KBM-7 (cell line): ENCODE results near the gene GAPDH.
"Not testable (repeated sequence)": the region's sequence is repeated elsewhere in the genome, so short reads cannot be mapped to it uniquely, and the experiment has no call there.

Experiments used
- DNase-seq: peaks from one replicate; pipeline ENCODE4 v3.0.0-alpha.2; 2015
- in situ Hi-C: fragments of 300-500 bp; cut with MboI; formaldehyde crosslinking; loops from 2 replicates; pipeline ENCODE4 v1.14.3; 2020; ENCODE audit warnings: low sequenced_read_pairs, low pct_unique_long_range_greater_than_20kb, mixed read lengths

The GAPDH gene

DNA sequence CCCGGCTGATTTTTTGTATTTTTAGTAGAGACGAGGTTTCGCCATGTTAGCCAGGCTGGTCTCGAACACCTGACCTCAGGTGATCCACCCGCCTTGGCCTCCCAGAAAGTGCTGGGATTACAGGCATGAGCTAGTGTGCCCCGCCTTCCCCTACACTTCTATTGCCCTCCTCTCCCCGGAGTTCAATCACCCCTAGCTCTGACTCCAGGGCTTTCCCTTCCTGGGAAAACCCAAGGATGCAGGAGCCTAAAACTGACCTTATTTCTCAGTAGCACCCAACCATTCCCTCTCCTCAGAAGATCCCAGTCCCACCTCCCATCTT, 22.1 kb downstream of the GAPDH start:
- not testable (repeated sequence) for DNase-seq

DNA sequence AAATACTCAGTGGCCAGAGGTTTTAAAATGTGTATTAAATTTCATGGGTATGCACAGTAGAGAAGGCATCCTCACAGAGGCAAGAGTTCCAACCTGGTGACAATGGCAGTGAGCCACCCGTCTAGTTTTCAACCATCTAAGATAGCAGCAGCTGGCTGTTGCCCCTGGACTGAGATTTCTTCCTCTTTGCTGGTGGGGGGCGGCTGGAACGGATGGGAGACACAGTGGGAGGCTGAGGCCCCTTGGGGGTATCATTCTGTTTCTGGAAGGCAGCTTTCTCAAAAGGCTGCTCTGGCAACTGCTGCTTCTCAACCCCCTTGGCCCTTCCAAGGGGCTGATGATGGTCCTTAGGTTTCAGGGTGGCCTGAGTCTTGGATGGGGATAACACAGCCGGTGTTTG, 22.5 kb downstream of the GAPDH start:
- DNase-seq, result no peak
- in situ Hi-C loops, result no loop called here

More for the DNA sequence above, 22.1 kb downstream of the GAPDH start:
- in situ Hi-C loops, result not testable (repeated sequence)

DNA sequence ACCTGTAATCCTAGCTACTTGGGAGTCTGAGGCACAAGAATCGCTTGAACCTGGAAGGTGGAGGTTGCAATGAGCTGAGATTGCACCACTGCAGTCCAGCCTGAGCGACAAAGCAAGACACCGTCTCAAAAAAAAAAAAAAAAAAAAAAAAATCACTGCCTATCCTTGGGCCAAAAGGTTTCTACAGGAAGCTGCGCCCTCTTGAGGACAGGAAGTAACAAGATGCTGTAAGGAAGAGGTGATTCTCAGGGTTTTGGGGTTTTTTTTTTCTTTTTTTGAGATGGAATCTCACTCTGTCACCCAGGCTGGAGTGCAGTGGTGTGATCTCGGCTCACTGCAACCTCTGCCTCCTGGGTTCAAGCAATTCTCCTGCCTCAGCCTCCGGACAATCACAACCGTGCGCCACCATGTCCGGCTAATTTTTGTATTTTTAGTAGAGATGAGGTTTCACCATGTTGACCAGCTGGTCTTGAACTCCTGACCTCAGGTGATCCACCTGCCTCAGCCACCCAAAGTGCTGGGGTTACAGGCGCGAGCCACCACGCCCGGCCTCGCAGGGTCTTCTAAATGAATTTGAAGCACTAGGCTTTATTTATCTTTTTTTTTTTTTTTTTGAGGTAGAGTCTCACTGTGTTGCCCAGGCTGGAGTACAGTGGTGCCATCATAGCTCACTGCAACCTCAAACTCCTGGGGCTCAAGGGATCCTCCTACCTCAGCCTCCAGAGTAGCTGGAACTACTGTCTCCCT, 23.9 kb downstream of the GAPDH start:
- in situ Hi-C loops, result not testable (repeated sequence)
- peak; percentile 58 for DNase-seq

DNA sequence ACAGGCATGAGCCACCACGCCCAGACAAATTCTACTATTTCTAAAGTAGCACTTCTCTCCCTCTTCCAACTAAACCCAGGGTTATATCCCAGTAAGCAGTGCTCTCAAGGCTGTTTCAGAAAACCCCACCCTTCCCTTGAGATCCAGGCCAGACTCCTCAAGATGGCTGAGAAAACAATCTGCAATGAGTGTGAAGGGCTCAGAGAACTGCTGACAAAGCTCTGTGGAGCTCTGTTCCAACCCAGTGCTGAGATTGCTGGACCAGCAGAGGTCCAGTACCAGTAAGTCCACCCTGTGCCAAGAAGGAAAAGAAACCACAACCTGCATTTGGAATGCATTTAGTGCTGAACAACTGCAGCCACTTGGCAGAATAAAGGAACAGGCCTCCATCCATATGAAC, 25.2 kb downstream of the GAPDH start:
- in situ Hi-C loops, result no loop called here
- no peak for DNase-seq

DNA sequence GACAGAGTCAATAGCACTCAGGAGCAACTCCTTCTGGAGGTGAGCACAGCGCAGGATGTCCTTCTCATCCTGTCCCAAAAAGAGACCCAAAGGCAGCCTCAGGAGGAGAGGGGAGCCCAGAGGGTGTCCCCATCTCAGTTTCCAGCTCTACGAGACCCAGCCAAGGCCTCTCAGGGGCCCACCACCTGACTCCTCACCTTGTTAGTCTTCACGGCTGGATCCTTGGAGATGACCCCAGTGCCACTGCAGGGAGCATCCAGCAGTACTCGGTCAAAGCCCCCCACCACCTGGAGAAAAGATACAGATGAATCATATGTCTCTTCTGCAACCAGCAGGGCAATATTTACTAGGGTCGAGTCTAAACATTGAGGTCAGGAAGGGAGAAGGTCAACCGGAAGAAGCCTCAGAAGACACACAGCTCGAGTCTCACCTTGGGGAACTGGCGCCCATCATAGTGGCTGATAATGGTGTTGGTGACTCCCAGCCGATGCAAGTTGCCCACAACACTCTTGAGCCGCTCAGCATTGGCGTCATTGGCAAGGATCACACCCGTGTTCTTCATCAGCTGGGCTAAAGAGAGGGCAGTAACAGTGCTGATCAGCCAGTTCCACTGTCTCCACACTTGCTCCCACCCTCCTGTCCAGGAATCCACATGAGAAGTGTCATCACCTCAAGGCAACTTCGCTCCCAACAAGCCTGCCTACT, 26.3 kb downstream of the GAPDH start:
- in situ Hi-C loops, result no loop called here
- no peak for DNase-seq

DNA sequence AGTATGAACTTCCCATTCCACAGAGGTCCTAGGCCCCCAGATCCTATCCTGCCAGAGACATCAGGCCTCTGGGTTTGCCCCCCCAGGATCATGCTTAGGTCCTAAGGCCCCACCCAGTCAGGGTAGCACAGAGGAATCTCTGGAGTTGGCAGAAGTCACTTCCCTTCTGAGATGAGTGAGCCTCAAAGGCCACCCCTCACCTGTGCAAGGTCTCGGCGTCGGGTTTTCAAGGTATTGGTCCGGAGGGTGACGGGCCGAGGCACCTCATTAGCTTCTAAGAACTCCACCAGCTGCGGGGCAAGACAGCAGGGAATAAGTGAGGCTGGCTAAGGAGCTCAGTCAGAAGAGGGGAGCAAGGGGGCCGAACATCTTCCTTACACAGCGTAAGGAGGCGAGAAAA, 28.6 kb downstream of the GAPDH start:
- no peak for DNase-seq
- in situ Hi-C loops, result no loop called here

DNA sequence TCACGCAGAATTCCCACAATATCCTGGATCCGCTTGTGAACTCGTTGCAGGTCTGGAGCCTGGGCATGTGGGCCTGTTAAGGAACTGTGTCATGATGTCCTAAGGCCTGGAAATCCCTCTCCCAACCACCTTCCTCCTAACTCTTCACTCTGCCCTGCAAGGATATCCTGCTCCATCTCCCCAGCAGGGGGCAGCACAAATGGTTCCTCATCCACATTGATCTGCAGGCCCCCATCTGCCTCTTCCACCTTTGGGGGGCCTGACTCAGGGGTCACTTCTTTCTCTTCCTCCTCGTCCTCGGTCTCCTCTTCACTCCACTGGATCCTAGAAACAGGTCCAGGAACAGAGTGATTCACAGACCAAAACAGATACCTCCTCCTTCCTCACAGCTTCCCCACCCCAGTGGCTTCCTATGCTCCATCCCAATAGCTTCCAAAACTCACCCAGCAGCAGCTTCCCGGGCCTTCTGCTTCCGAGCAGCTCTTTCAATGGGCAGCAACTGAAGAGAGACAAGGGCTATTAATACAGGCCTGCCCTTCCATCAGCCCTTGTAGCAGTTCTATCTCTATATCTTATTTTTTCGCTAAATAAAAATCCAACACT, 29.2 kb downstream of the GAPDH start:
- peak; percentile 69 for DNase-seq
- in situ Hi-C loops, result no loop called here

DNA sequence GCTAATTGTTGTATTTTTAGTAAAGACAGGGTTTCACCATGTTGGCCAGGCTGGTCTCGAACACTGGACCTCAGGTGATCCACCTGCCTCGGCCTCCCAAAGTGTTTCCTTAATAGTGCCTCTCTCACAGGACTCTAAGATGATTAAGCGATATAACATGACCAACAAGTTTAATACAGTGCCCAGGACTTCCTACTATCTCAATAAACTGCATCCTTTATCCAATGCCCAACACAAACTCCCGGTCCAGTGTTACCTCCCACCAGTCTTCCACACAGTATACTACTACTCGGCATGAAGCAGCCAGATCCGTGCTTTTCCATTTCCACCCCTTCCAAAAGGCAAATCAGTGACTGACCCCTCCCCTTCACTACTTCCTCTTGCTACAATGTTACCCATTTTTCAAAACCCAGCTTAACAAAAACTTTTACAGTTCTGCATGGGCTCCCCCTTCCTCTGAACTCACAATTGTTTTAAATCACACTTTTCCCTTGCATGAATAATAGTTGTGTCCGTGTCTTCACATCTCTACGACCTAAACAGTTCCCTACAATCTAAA, 32.9 kb downstream of the GAPDH start:
- in situ Hi-C loops, result no loop called here

DNA sequence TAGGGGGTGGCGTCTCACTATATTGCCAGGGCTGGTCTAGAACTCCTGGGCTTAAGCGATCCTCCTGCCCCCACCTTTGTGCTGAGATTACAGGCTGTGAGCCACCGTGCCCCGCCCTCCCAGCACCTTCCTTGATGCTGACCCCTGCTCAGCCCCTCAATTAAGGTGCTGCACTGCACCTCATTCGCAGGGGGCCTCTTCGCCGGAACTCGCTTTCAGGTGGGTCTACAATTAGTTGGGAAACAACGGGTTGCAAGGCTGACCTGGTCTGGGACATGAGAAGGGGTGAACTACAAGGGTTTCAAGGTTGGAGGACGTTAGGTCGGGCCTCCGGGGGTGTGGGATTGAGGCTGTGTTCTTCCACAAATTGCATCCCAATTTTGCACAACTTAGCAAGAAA, 35.0 kb downstream of the GAPDH start:
- DNase-seq, result no peak
- in situ Hi-C loops, result no loop called here

More for the DNA sequence above, 32.9 kb downstream of the GAPDH start:
- DNase-seq, result peak; percentile 46

DNA sequence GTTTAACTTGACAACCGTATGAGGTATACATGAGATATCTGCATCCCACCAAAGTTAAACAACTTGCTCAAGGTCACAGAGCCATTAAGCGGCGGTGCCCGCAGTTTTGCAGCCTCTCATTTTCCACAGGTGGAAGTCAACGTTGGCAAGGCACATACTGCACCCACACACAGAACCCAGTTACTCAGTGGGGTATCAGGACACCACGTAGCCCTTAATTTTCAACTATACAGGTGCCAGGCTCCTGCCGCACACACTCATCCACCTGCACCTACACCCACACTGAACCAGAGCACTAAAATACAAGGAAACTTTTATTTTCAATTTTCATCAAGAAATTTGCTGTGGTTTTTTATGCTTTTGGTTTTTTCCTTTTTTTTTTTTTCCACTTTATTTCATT, 35.5 kb downstream of the GAPDH start:
- DNase-seq, result no peak
- in situ Hi-C loops, result no loop called here

DNA sequence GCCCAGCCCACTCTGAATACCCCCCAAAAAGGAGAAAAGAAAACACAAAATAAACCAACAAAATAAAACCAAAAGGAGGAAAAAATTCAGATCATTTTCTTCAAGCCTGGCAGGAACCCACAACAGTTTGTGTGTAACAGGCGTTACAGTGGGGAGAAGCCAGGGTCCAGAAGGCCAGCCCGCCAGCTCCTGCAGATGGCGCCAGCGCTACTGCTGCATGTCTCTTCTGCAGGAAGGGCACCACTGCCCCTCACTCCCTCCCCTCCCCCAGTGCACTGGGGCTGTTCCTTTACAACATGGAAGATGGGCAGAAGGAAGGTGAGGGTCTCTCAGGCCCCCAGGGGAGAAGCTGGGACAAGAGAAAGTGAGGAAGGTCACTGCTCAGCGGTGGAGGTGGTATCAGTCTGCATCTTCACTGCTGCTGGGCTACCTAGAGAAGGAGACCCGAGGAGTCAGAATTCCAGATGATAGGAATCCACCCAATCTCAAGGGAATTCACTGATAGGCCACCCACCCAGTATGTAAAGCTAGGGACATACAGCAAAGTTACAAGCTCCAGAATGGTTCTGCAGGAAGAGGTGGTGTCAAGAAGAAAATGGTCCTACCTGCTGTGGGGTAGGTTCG, 36.1 kb downstream of the GAPDH start:
- DNase-seq, result peak; percentile 70
- in situ Hi-C loops, result no loop called here

DNA sequence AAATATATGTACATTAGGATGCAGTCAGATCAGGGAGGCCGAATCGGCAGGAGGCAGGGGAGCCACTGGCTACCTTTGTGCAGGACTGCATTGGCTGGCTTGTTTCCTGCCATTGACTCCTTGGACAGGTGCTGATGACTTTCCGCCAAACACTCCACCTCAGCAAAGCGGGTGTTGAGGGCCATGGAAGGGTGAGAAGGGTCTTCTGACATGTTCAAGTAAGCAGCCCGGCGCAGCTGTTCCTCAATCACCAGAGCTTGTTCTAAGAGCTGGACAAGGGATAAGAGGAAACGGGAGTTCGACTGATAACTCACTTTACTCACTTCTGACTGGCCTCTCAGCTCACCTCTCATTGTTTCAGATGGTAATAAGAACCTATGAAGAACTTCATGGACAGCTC, 38.7 kb downstream of the GAPDH start:
- in situ Hi-C loops, result no loop called here
- no peak for DNase-seq

DNA sequence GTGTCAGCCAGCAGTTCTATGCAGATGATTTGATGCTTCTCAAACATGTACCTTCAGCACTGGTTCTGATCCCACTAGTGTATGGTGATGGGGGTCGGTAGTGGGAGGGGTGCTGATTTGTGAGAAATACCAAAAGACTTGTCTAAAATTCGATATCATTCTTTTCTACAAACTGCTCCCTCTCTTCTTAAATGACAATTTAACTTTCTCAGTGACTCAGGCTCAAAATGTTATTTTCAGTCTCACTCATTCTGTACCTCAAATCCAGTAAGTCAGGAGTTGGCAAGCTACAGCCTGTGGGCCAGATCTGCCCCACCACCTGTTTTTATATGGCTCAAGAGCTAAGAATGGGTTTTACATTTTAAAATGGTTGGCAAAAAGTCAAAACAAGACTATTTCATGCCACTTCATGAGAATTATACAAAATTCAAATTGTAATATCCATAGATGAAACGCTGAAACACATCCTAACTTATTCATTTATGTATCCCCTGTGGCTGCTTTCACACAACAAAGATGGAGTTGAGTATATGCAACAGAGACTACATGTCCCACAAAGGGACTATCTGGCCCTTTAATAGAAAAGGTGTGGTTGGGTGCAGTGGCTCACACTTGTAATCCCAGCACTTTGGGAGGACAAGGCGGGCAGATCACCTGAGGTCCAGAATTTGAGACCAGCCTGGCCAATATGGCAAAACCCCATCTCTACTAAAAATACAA, 40.4 kb downstream of the GAPDH start:
- in situ Hi-C loops, result no loop called here
- no peak for DNase-seq

DNA sequence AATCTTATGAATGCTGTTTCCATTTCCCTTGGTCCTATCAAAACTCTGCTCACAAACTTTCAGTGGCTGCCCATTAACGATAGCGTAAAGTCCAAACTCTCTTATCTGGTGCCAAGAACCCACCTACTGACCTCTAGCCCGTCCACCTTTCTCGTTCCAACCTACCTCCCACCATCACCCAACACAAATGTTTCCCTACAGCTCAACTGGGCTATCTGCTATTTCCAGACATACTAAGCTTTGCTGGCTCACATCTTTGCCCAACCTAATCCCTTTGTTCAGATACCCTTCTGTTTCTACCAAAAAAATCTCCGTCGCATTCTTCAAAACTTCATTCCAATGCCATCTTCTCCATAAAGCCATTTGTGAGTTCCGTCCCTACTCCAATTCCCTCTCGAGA, 41.3 kb downstream of the GAPDH start:
- in situ Hi-C loops, result no loop called here
- DNase-seq, result no peak

DNA sequence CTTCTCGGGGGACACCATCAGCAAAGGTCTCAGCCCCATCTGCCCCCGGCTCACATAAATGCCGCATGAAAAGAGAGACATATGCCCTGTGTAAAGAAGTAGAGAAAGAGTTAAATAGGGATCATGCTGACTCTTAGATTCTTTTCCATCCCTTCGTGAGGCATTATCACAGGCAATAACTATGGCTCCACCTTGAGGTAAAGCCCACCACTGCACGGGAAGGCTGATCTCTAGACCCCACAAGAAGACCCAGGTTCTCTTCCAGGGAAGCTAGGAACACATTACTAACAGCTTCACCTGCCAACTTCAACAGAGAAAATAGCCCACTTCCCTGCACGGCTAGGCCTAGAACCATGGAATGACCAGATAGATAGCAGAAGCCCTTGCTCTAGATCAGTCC, 47.9 kb downstream of the GAPDH start:
- in situ Hi-C loops, result no loop called here
- peak; percentile 26 for DNase-seq

DNA sequence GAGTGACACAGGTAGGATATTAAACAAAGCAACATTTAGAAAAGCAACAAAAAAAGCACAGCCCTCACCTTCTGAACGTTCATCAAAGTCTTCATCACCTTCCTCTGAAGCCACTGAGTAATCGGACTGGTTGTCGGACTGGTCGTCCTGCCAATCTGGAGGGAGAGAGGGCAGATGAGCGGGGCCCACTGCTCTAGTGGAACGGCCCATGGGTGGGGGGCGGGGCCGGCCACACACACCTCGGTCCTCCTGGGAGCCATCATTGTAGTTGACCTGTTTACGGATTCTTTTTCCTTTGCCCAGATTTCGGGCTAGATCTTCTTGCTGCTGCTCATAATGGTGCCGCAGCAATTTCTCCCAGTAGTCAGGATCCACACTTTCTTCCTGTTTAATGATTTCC, 48.6 kb downstream of the GAPDH start:
- DNase-seq, result no peak
- in situ Hi-C loops, result no loop called here

DNA sequence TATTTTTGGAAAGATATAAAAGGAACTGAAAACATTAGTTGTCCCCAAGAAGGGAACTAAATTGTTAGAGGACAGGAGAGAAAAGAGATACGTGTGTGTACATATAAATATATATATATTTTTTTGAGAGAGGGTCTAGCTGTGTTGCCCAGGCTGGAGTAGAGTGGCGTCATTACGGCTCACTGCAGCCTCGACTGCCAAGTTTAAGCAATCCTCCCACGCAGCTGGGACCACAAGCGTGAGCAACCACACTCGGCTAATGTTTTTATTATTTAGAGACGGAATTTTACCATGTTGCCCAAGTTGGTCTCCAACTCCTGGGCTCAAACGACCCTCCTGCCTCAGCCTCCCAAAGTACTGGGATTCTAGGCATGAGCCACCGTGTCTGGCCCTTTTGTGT, 50.0 kb downstream of the GAPDH start:
- in situ Hi-C loops, result no loop called here
- no peak for DNase-seq

DNA sequence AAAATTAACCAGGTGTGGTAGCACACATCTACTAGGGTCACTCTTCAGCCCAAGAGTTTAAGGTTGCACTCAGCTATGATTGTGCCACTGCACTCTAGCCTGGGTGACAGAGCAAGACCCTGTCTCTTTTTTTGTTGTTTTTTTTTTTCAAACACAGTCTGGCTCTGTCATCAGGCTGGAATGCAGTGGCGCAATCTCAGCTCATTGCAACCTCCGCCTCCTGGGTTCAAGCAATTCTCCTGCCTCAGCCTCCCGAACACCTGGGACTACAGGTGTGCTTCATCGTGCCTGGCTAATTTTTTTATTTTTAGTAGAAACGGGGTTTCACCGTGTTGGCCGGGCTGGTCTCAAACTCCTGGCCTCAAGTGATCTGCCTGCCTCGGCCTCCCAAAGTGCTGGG, 52.3 kb downstream of the GAPDH start:
- DNase-seq, in situ Hi-C loops: not testable (repeated sequence)
